ENCODE data around the gene FSTL3.

GRCh38 chr19:718251-718951, 42.2 kb downstream of the FSTL3 start:
- TF ChIP-seq GATA3 (IDR thresholded peaks at IDR 0.05; ENCODE audit: low read depth, low read length) (no peak), GATA2 (IDR thresholded peaks at IDR 0.05; ENCODE audit: low read depth, low read length) (no peak)

Measured in SH-SY5Y (cell line).